HG03095 (cell line): ENCODE data around the gene ANXA2R.
"Not testable (repeated sequence)": the region's sequence is repeated elsewhere in the genome, so short reads cannot be mapped to it uniquely, and the experiment has no call there.

ENCODE experiments used
- ATAC-seq: cut with Tn5 transposase; IDR thresholded peaks from one replicate; pipeline ENCODE4 v1.9.1; 2021; ENCODE audit warnings: moderate library complexity; ENCODE audit not compliant: unreplicated experiment

ANXA2R gene

DNA sequence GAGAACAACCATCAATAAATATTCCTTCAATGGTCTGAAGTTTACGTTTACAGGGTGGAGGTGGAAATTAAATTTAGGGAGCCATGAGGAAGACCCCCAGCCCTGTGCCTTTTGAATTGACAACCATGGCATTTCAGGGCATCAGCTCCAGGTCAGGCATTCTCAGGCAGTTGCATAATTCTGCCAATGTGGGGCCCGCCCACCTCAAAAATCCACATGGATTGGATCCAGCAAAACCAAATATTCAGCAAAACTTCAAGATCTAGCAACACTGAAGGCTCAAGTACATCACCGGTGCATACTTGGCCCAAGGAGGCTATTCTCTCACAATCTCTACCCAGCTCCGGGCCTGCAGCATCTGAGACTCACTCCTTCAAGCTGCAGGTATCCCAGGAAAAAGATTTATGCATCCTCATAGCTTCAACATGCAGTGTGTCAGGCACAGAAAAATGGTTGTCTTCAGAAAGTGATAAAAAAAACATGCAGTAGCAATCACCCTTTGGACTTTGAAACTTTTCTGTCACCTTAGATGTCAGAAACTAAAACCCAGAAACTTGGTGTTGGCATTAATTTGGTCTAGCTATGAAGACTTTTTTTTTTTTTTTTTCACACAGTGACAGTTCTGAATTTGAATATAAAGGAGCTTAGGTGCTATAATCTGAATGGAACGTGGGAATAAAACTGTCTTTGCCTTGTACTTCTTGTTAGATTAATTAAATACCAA, 21.4 kb upstream of the ANXA2R start:
- no peak for ATAC-seq

DNA sequence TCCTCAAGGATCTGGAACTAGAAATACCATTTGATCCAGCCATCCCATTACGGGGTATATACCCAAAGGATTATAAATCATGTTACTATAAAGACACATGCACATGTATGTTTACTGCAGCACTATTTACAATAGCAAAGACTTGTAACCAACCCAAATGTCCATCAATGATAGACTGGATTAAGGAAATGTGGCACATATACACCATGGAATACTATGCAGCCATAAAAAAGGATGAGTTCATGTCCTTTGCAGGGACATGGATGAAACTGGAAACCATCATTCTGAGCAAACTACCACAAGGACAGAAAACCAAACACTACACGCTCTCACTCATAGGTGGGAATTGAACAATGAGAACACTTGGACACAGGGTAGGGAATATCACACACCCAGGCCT, 19.9 kb upstream of the ANXA2R start:
- ATAC-seq: not testable (repeated sequence)

DNA sequence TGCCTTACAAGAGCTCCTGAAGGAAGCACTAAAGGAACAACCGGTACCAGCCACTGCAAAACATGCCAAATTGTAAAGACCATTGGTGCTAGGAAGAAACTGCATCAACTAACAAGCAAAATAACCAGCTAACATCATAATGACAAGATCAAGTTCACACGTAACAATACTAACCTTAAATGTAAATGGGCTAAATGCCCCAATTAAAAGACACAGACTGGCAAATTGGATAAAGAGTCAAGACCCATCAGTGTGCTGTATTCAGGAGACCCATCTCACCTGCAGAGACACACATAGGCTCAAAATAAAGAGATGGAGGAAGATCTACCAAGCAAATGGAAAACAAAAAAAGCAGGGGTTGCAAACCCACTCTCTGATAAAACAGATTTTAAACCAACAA, 15.0 kb upstream of the ANXA2R start:
- ATAC-seq: not testable (repeated sequence)

DNA sequence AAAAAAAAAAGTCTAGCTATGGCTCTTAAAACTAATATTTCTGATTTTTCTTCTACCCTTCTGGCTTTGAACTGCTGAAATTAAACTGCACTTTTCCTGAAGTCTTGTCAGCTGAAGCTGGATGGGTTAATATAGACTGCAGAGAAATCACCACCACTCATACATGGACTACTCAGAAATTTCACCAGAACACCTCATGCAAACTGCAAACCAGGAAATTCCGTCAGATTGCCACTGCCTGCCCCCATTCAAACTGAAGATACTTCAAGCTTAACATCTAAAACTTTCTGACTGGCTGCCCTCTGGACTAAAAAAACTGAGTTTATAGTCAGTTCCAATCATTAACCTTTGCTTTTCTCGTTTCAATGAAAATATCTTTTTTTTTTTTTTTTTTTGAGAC, 11.6 kb upstream of the ANXA2R start:
- no peak for ATAC-seq

DNA sequence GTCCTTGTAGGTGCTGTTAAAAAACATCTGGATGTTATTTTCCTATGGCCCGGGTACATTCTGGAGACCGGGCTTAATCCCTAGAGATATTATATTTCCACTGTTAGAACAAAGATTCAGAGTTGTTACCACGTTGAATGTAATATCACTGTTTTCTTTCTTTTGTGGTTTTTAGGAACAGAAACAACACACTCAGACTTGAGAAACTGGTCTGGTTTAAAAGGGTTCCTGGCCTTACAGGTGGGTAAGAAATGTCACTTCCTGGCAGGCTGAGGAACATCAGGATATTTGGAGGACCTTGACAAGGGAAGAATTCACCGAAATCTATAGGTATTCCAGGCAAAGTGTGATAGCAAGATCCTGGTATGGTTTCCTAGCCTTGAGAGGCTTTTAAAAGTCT, 10.3 kb upstream of the ANXA2R start:
- ATAC-seq: no peak

DNA sequence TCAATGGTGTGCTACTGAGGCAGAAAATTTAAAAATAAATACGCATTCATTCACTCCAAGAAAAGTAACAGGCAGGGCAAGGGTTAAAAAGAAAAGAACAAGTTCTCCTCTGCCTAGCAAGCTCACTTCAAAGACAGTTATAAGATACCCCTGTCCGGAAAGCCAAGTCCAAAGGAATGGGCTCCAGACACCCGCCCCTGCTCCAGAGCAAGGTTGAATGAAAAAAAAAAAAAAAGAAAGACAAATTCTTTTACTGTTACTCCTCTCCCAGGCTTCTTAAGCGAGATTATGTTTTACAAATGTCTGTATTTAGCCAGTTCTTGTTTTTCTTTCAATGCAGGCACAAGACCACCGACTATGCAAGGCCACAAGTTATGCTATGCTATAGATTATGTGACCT, 9.1 kb upstream of the ANXA2R start:
- ATAC-seq: no peak

DNA sequence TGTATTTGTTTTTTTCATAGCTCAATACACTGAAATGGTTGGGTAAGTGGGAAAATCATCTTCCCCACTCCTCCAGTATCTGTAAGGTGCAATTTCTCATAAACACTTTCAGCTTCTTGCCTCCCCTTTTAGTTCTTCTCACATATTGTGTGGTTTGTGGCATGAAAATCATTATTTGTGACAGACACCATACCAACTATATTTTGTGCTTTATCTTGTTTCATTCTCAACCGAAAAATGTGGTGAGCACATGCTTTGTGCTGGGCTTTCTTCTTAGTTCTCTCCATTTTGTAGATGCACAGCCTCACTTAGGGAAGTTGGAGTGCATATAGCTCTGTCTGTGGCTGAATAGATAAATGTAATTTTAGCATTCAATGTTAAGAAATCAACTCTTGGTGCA, 6.4 kb upstream of the ANXA2R start:
- no peak for ATAC-seq

DNA sequence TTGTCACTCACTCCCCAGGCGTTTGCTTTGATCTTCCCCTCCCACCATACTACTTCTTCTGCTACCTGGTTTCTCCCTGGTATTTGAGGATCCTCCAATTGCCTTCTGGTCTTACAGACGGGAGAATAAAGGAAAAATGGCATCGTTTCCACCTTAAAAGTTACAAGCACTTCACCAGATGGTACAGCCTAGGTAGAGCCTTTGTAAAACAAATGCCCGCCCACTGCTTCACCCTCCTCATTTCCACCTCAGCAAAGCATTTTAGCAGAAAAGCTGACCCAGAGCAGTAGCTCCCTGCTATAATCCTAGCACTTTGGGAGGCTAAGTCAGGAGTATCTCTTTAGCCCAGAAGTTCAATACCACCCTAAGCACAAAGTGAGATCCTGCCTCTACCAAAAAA, 5.1 kb upstream of the ANXA2R start:
- no peak for ATAC-seq

DNA sequence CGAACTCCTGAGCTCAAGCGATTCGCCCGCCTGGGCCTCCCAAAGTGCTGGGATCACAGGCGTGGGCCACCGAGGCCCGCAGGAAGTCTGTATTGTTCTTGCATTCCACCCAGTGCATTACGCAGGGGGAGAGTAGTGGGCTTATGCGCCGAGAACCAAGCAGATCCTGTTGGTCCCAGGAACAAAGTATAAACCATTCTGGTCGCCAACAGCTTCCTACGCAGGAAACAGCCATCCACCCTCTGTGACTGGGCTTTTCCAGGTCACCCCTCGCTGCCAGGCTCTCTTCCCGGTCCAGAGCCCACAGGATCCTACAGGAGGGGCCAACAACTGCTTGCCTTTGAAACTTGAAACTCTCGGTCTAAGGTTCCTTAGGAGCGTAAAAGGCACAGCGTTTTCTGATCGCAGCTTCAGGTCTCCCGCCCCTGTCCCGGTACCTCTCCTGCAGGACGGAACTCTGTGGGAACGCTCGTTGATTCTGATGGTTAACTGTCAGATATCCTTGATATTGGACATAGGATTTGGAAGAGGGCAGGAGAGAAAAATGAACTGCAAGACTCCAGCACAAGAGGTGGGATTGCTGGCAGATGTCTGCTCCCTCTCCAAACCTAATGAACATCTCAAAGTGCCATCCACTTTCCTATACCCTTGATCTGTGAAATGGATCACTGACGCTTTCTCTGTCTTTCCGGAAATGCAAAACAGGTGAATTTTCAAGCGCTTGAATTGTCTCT, 4.2 kb upstream of the ANXA2R start:
- ATAC-seq: no peak

DNA sequence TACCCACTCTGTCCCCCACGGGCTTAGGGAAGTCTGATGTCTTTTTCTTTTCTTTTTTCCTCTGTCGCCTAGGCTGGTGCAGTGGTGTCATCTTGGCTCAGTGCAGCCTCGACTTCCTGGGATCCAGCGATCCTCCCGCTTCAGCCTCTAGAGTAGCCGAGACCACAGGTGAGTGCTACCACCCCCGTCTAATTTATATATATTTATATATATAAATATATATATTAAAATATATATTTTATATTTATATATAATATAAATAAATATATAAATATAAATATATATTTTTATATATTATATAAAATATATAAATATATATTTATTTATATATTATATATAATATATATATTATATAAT, 3.3 kb upstream of the ANXA2R start:
- no peak for ATAC-seq

DNA sequence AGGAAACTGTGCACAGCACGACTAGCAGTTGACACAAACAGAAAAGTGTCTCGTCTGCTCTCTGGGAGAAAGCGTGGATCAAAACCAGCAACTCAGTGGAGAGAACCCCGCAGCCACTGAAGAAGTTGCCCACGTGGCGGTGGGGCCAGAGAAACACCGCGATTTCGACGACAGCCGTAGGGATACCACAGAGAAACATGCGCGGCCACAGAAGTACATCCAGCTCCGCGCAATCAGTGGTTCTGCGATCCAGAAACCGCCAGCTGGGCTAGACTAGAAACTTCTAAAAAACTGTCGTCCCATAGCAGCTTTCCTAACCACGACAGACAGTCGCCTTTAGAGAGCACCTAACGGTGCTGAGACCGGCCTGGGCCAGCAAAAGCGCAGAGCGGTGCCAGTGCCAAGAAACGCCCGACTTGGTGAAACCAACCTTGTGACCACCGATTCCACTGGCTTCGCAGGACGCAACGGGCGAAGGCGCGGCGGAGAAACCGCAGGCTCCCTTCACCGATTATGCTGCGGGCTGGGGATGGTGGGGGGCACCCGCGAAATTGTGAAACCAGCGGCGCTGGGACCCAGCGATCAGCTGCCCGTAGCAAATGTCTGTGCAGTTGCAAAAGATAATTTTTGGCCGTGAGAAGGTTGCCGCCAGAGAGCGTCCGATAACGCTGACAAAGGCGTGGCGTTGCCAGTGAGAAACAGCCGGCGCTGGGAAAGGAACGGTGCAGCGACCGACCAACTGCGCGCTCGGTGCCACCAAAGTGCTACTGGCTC, 2.7 kb upstream of the ANXA2R start:
- ATAC-seq: peak; percentile 32

DNA sequence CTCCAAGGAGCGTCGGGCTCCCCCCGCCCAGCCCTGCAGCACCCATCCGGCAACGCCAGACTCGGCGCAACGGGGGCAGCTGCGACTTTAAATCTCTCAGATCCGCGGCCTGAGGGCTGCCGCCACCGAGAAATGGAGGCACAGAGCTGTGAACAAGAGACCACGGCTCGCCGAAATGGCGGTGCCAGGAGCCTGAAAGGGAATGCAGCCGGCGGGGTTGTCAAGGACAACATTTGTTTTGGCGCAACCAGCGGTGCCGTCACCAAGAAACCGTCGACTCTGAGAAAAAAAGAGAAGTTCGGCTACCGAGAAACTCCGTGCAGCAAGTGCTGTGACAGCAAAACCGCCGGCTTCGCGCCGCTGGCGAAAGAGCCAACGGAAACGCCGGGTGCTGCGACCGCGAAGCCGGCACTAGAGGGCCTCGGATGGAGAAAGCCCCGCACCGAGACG, 2.1 kb upstream of the ANXA2R start:
- peak; percentile 29 for ATAC-seq

DNA sequence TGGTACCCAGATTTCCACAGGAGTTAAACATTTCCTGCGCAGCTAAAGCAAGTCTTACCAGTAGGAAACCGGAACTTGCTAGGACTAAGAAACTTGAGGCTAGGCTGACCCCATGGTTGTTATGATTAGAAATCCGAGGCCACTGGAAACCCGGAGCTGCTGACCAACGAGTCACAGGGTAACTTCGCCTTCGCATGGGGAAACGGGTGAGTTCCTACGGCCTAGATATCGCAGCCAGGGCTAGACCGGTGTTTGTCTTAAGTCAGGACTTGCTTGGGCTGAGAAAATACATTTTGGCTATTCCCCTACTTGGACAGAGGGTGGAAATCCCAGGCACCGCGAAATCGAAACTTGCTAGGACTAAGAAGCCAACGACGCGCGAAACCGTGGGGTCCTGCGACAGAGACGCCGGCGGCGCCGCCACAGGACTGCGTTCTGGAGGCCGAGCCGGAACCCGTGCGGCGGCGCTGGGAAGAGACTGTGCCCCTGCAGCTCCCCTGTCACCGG, 1.6 kb upstream of the ANXA2R start:
- peak; percentile 18 for ATAC-seq

DNA sequence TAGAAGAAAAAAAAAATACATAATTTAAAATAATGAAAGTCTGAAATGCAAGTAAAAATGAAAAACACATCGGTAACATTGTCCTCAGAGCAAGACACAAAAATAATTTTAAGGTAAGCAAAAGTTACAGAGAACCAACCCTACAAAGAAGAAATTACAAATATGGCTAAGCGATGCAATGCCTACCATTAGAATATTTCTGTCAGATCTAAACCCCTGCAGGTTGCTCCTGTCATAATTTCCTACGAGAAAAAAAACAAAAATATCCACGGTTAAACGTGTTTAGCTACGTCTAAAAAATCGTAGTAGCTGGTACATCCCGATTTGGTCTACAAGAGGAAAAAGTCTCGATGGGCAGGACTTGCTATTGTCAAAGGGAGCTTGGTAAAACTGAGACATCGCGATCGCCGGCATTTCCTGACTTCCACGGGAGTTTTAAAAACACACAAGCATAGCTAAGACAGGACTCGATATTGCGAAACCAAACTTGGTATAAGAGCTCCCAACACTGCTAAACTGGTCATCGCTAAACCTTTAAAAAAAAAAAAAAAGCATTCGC, 1.1 kb upstream of the ANXA2R start:
- ATAC-seq: no peak

DNA sequence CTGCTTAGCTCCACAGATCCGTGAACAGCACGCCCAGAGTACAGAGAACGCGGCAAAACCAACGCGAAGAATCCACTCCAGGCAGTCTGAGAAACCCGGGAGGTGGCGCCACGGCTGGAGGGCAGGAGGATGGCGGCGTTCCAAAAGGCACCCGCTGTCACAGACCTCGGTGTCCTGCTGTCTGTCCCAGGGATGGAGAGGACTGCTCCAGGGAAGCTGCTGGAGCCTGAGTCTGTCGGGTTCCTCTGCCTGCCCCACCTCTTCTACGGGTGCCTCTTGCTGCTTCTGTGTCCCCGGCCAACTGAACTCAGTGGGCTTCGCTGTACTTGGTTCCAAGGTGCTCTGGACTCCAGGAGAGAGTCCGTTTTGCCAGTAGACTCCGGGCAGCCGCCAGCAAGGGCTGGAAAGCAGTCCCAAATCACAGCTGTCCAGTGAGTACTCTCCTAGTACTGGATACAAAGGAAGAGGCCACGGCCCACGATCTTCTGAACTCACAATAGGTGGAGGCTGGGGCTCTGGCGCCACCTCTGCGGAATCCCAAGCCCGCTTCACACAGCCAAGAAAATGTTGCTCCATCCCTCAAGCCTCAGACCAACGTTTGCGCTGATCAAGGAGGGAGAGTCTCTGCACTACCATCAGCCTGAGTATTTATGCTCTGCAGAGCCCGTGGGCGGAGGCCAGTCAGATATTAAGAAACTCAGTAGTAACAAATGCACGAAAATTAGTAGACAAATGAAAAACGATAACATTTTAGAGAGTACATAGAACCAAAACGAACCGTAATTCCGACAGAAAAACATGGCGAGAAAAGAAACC, 440 bp downstream of the ANXA2R start:
- peak; percentile 20 for ATAC-seq

DNA sequence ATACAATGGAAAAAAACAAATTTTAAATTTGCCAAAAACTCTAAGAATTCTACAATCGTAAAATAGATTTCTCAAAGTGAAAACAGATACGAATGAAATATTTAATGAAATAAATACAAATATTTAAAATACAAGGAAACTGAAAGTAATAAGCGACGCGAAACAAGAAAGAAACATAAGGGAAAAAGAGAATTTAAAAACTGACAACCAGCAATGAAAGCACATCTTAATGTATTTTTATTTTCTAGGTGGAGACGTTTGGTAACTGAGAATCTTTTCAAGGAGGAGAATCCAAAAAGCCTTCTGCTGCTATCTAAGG, 1.0 kb downstream of the ANXA2R start:
- no peak for ATAC-seq

DNA sequence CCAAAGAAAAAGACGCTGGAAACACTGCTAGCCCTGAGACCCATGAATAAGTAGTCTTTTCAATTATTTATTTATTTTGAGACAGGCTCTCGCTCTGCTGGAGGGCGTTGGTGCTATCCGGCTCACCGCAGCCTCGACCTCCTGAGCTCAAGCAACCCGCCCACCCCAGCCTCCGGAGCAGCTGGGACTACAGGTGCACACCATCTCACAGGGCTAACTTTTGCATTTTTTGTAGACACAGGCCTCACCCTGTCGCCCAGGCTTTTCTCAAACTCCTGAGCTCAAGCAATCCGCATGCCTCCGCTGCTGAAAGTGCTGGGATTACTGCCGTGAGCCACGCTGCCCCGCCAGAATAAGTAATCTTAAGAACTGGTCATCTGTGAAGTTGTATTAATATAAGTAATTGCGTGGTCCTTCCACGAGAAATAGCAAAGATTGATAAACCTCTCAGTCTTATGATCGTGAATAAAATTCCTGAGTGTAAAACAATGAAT, 1.6 kb downstream of the ANXA2R start:
- ATAC-seq: no peak

DNA sequence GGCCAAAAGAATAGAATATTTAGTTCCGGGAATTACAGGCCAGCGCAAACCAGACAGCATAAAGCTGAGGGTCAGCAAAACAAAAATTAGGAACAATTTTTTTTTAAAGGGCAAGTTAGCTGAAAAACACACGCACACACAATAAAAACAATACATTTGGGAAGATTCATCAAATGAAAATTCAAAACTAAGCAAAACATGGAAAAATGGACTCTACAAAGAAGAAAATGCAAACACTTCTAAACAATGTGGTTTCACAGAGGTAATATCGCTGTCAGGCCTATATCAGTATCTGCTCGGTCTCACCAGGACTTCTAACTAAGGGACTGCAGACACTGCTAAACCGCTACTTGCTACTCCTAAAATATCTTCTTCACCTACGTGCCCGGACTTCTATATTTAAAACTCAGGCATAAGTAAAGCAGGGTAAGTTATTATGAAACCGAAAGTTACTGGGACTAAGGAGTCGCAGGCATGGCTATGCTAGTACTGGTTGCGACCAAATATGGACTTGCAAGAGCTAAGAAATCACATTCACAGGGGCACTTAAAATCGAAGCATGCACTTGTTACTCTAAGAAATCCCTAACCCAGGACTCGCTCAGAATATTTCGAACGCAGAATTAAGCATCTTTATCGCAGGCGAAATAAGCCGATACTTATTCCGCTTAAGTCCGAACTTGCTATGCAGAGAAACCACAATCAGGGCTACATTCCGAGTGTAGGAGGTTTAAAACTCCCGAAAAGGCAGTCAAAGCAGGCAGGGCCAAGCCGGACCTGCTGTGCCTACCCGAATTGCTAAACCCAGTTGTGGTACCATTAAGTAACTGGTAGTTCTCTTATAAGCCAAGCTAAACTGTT, 2.3 kb downstream of the ANXA2R start:
- no peak for ATAC-seq

DNA sequence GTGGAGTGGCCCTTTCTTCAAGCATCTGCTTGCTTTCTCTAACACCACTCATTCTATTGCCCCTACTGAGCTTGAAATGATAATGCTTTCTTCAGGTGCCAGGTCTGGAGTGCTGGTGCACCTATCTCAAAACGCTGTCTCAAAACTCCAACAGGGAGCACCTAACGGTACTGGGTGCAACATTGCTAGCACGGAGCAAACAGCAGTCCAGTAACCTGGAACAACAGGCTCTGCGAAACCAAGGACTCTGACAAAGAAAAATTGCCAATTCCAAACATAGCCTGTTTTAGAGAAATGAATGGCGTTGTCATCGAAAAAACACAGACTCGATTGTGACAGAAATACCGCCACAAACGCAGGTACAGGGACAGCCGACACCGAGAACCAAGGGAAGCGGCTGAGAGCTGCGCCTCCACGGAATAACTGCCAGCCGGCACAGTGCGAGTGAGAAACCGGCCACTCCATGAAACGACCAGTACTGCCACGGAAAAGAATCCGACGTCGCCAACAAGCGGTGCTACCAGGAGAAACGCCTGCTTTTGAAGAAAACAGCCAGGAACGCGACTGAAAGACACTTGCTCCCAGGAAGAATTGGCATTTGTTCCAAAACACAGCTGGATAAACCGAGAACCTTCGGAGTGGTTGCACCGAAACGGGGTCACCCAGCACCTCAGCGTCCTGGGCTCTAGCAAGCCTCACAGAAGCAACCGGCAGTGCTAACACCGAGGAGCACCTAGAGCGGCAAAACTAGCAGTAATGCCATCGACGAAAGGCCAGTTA, 3.1 kb downstream of the ANXA2R start:
- no peak for ATAC-seq
